ENCODE results near the gene GFOD1. TPM values are rescaled to one million over a fixed set of nuclear protein-coding genes. Genes with fewer than 3 reads are reported as not detected.

Gene GFOD1
- total RNA-seq, 4 donors from 2014 or later, result 7.3 to 15.9 (median 12.4) TPM

- intact Hi-C loops (cut with DNase I; ENCODE audit: low total_unique reads), result no loop called here
- TF ChIP-seq POLR2A (IDR thresholded peaks at IDR 0.05) (no peak), CTCF (IDR thresholded peaks at IDR 0.05) (no peak)
- WGBS, 2 donors, result 91 to 95% methylated on average over 4 of the region's 4 CpGs
Observed at GRCh38 chr6:13453153-13453552, 34.2 kb downstream of the GFOD1 start.

GRCh38 chr6:13452346-13453117 lies 34.9 kb downstream of the GFOD1 start:
- WGBS, 2 donors, result 85 to 96% methylated on average over 11 of the region's 11 CpGs
- intact Hi-C loops (cut with DNase I; ENCODE audit: low total_unique reads), result no loop called here

More at GRCh38 chr6:13453153-13453552, 34.2 kb downstream of the GFOD1 start:
- DNase-seq (ENCODE audit: low spot score in 2 of 2), result no peak
- H3K4me3 ChIP-seq (ENCODE audit: low read depth, poor library complexity, severe bottlenecking), result no peak overlapping the region

GRCh38 chr6:13451181-13451895 lies 36.1 kb downstream of the GFOD1 start:
- TF ChIP-seq CTCF (IDR thresholded peaks at IDR 0.05) (no peak), POLR2A (IDR thresholded peaks at IDR 0.05) (no peak)
- intact Hi-C loops (cut with DNase I; ENCODE audit: low total_unique reads), result no loop called here
- DNase-seq (ENCODE audit: low spot score in 2 of 2), result peak in 1 of 2 donors; percentile 53
- 91 to 99% methylated on average over 14 to 15 of the region's 15 CpGs for WGBS, 2 donors
- no peak overlapping the region for H3K4me3 ChIP-seq (ENCODE audit: low read depth, poor library complexity, severe bottlenecking)

More at GRCh38 chr6:13452346-13453117, 34.9 kb downstream of the GFOD1 start:
- DNase-seq (ENCODE audit: low spot score in 2 of 2), result peak in 1 of 2 donors; percentile 68
- no peak overlapping the region for H3K4me3 ChIP-seq (ENCODE audit: low read depth, poor library complexity, severe bottlenecking)
- TF ChIP-seq POLR2A (IDR thresholded peaks at IDR 0.05) (no peak), CTCF (IDR thresholded peaks at IDR 0.05) (no peak)

GRCh38 chr6:13450628-13451027 lies 36.8 kb downstream of the GFOD1 start:
- intact Hi-C loops (cut with DNase I; ENCODE audit: low total_unique reads), result no loop called here
- DNase-seq (ENCODE audit: low spot score in 2 of 2), result peak in 1 of 2 donors; percentile 75
- WGBS, 2 donors, result 89 to 92% methylated on average over 6 of the region's 6 CpGs
- no peak overlapping the region for H3K4me3 ChIP-seq (ENCODE audit: low read depth, poor library complexity, severe bottlenecking)
- TF ChIP-seq POLR2A (IDR thresholded peaks at IDR 0.05) (no peak), CTCF (IDR thresholded peaks at IDR 0.05) (no peak)

- no peak overlapping the region for H3K4me3 ChIP-seq (ENCODE audit: low read depth, poor library complexity, severe bottlenecking)
- intact Hi-C loops (cut with DNase I; ENCODE audit: low total_unique reads), result no loop called here
- WGBS, 2 donors, result 58% methylated on average over 5 of the region's 5 CpGs
- TF ChIP-seq POLR2A (IDR thresholded peaks at IDR 0.05), result no peak
- TF ChIP-seq CTCF (IDR thresholded peaks at IDR 0.05), result no peak
- DNase-seq (ENCODE audit: low spot score in 2 of 2), result peak in 1 of 2 donors; percentile 75
Observed at GRCh38 chr6:13447949-13448724, 39.3 kb downstream of the GFOD1 start.
